Endothelial cell of umbilical vein (primary cell): ENCODE measurements around the gene ALOX5. TPM values are rescaled to one million over a fixed set of nuclear protein-coding genes. Genes with fewer than 3 reads are reported as not detected.

ENCODE experiments used
- BruUV-seq: library from RNA; stranded (reverse); fragments of 400-500 nt; replicated peaks from 2 replicates; lab custom pipeline; 2021; lab: Mats Ljungman, UMichigan
- CTCF ChIA-PET: fragments of 300-600, 350-600 bp; sonication (Branson Sonifier 250); formaldehyde crosslinking; loops from one replicate; lab custom pipeline; 2021; ENCODE audit warnings: antibody characterized with exemption, inconsistent platforms; lab: Charles Lee
- POLR2A ChIA-PET: fragments of 300-600, 350-600 bp; sonication (Branson Sonifier 250); formaldehyde crosslinking; loops from one replicate; lab custom pipeline; 2021; ENCODE audit warnings: antibody characterized with exemption, inconsistent platforms; lab: Charles Lee
- DNase-seq: peaks from one replicate; pipeline ENCODE4 v3.0.0-alpha.2; 2011; ENCODE audit warnings: low read depth, low spot score
- FAIRE-seq: peaks from 2 replicates; lab custom pipeline; 2011; peaks lifted over from hg19 to GRCh38; lab: Jason Lieb, UNC
- H2AFZ ChIP-seq: 2 replicates; pipeline ENCODE4 v1.6.0; 2012; ENCODE audit warnings: low read depth, low read length, control low read depth, inconsistent platforms
- H3K27ac ChIP-seq: 2 replicates; pipeline ENCODE4 v1.5.1; 2011; ENCODE audit warnings: low read depth, mild to moderate bottlenecking, control low read depth, low read length, moderate library complexity; ENCODE audit not compliant: insufficient read depth
- H3K27me3 ChIP-seq, 2 experiments: 2 replicates each; pipeline versions ENCODE4 v1.6.0 to v1.6.1; 2011; ENCODE audit warnings: low read length in 2 of 2, mixed read lengths in 1 of 2; ENCODE audit not compliant: control insufficient read depth in 2 of 2, insufficient read depth in 2 of 2
- H3K36me3 ChIP-seq, 2 experiments: 2 replicates in 1 of 2; 3 replicates in 1 of 2; pipeline ENCODE4 v1.5.1; 2011; ENCODE audit warnings: low read length in 2 of 2, mild to moderate bottlenecking in 1 of 2, moderate library complexity in 1 of 2; ENCODE audit not compliant: control insufficient read depth in 2 of 2, insufficient read depth in 2 of 2; ENCODE audit errors: extremely low read depth in 1 of 2
- H3K4me1 ChIP-seq: 3 replicates; pipeline ENCODE4 v1.5.1; 2011; ENCODE audit warnings: mild to moderate bottlenecking, low read length; ENCODE audit not compliant: control insufficient read depth, insufficient read depth; ENCODE audit errors: extremely low read depth
- H3K4me2 ChIP-seq: 2 replicates; pipeline ENCODE4 v1.6.1; 2011; ENCODE audit warnings: low read length, control low read depth, mixed read lengths; ENCODE audit not compliant: insufficient read depth
- H3K4me3 ChIP-seq, 3 experiments: fragments of 200-600 bp in 1 of 3; sonication (generic), shearing (Covaris generic) in 1 of 3; replicated peaks in 1 of 3; 2 replicates each; pipeline ENCODE4 v1.5.1; 2011 to 2016; ENCODE audit warnings: control low read depth in 3 of 3, low read length in 3 of 3, mild to moderate bottlenecking in 2 of 3, inconsistent platforms in 1 of 3, low read depth in 1 of 3, moderate library complexity in 1 of 3; ENCODE audit not compliant: insufficient read depth in 1 of 3
- H3K79me2 ChIP-seq: 2 replicates; pipeline ENCODE4 v1.6.0; 2012; ENCODE audit warnings: low read length, inconsistent platforms; ENCODE audit not compliant: control insufficient read depth, insufficient read depth
- H3K9ac ChIP-seq: replicated peaks from 2 replicates; pipeline ENCODE3; 2011; ENCODE audit warnings: low read length, control low read depth; ENCODE audit not compliant: insufficient read depth; ENCODE audit errors: extremely low read depth
- H3K9me1 ChIP-seq: replicated peaks from 3 replicates; pipeline ENCODE4 v1.6.0; 2011; ENCODE audit warnings: mild to moderate bottlenecking, low read length; ENCODE audit not compliant: control insufficient read depth, insufficient read depth; ENCODE audit errors: extremely low read depth
- H3K9me3 ChIP-seq: replicated peaks from 2 replicates; pipeline ENCODE4 v1.5.1; 2012; ENCODE audit warnings: low read length, inconsistent platforms; ENCODE audit not compliant: control insufficient read depth, insufficient read depth
- H4K20me1 ChIP-seq: replicated peaks from 2 replicates; pipeline ENCODE3; 2011; ENCODE audit warnings: mild to moderate bottlenecking, low read length; ENCODE audit not compliant: control insufficient read depth, insufficient read depth; ENCODE audit errors: extremely low read depth
- EZH2 ChIP-seq: IDR thresholded peaks from 2 replicates; pipeline ENCODE4 v1.6.1; 2012; ENCODE audit warnings: borderline replicate concordance, low read depth, mild to moderate bottlenecking, moderate library complexity, low read length, inconsistent platforms; ENCODE audit not compliant: severe bottlenecking
- FOS ChIP-seq: IDR thresholded peaks from 2 replicates; pipeline ENCODE4 v1.6.1; 2011; ENCODE audit warnings: mild to moderate bottlenecking, low read length, moderate library complexity, borderline replicate concordance; ENCODE audit not compliant: insufficient read depth
- GATA2 ChIP-seq: IDR thresholded peaks from 2 replicates; pipeline ENCODE4 v1.7.0; 2011; ENCODE audit warnings: low read depth, mild to moderate bottlenecking, moderate library complexity, mixed read lengths, low read length; ENCODE audit not compliant: insufficient read length, insufficient read depth
- JUN ChIP-seq: IDR thresholded peaks from 2 replicates; pipeline ENCODE4 v1.6.1; 2011; ENCODE audit warnings: borderline replicate concordance, low read depth; ENCODE audit not compliant: insufficient read length, insufficient read depth
- MYC ChIP-seq: IDR thresholded peaks from one replicate; pipeline ENCODE4 v1.6.1; 2011; ENCODE audit warnings: mild to moderate bottlenecking, low read depth, low read length
- POLR2A ChIP-seq: IDR thresholded peaks from 2 replicates; pipeline ENCODE4 v1.6.1; 2012; ENCODE audit warnings: low read depth, mild to moderate bottlenecking, control low read depth, low read length
- POLR2AphosphoS5 ChIP-seq: IDR thresholded peaks from 2 replicates; pipeline ENCODE4 v1.6.1; 2012; ENCODE audit warnings: low read depth, mild to moderate bottlenecking, control low read depth, low read length, moderate library complexity; ENCODE audit not compliant: insufficient read depth
- dilution Hi-C: fragments of 300-500 bp; cut with MboI; formaldehyde crosslinking; loops from one replicate; pipeline ENCODE4 v1.15.0; 2019; ENCODE audit warnings: low sequenced_read_pairs; ENCODE audit not compliant: extremely low pct_ligation_motif_present
- intact Hi-C: fragments of 100-400 bp; cut with micrococcal nuclease; formaldehyde crosslinking; loops from one replicate; pipeline ENCODE4 v1.10.0; 2022
- polyA plus RNA-seq, 4 experiments: library from polyadenylated mRNA; depleted of rRNA in 3 of 4; stranded (reverse) in 3 of 4; unstranded in 1 of 4; fragments of >200 nt; gene quantifications; 2 replicates each; pipeline versions ENCODE4 v1.2.1 to v1.2.3, GENCODE V29; 2011 to 2012; ENCODE audit warnings: missing spikeins in 1 of 4
- total RNA-seq: library from RNA; stranded (reverse); gene quantifications from 2 replicates; pipeline ENCODE4 v1.2.3, GENCODE V29; 2021
- TF ChIP-seq, protein P1 (sequence below): IDR thresholded peaks from 2 replicates; pipeline ENCODE4 v1.6.1; 2011; ENCODE audit not compliant: insufficient read depth, insufficient read length
- TF ChIP-seq, protein P2 (sequence below), 2 donors: IDR thresholded peaks; 1 replicate in 1 of 2; 2 replicates in 1 of 2; pipeline ENCODE4 v1.5.1; 2011; ENCODE audit warnings: low read length in 2 of 2, mild to moderate bottlenecking in 2 of 2, moderate library complexity in 2 of 2, control low read depth in 1 of 2, inconsistent platforms in 1 of 2, low read depth in 1 of 2; ENCODE audit not compliant: insufficient read depth in 1 of 2; ENCODE audit errors: extremely low read depth in 1 of 2

ALOX5 gene
- total and polyA plus RNA-seq, 2 donors (not counting 3 experiments of a cell fraction or from before 2014, with no cell fraction given) = 0.04 TPM; not detected in 1

DNA sequence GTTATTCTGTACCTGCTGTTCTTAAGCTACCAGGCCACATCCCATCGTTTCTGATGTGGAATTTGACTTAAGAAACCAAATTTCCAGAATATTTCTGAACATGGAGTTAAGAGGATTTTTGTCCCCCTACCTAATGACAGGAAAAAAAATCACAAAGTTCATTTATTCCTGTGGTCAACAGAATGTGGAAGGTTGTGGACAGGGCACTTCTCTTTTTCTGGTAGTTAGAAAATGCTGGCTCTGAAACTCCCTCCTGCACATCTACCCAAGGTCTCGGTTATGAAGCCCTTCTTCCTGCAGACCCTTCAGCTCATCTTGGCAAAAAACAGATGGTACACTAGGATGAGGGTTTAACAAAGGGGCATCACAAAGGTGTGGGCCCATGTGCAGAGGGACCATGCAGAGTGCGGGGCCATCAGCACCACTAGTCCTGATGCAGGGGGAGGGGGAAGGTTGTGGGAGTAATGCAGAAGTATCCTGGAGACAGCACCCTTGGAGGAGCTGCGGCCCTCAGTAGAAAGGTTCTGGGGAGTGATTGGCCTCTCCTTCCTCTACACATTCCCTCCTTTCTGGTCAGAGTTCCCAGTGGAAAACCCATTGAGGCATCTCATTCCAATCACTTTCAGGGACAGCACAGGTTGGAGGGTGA is 9.8 kb downstream of the ALOX5 start:
- H2AFZ ChIP-seq = no peak overlapping the region
- no peak overlapping the region for H3K27ac ChIP-seq
- no peaks in the 10 kb centered on the region for H4K20me1 ChIP-seq
- H3K4me2 ChIP-seq = no peak overlapping the region
- H3K9me1 ChIP-seq = no peaks in the 10 kb centered on the region
- no peaks in the 10 kb centered on the region for H3K27me3 ChIP-seq
- H3K9ac ChIP-seq = no peak overlapping the region
- intact Hi-C loops (no loop called here), dilution Hi-C loops (no loop called here)
- POLR2A ChIA-PET = no interaction called here
- TF ChIP-seq JUN = no peak
- no peak for TF ChIP-seq FOS
- no peak for TF ChIP-seq EZH2
- no peak for TF ChIP-seq MYC
- TF ChIP-seq, protein P1, sequence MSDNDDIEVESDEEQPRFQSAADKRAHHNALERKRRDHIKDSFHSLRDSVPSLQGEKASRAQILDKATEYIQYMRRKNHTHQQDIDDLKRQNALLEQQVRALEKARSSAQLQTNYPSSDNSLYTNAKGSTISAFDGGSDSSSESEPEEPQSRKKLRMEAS = no peak
- no peak for TF ChIP-seq POLR2AphosphoS5
- TF ChIP-seq, protein P2, sequence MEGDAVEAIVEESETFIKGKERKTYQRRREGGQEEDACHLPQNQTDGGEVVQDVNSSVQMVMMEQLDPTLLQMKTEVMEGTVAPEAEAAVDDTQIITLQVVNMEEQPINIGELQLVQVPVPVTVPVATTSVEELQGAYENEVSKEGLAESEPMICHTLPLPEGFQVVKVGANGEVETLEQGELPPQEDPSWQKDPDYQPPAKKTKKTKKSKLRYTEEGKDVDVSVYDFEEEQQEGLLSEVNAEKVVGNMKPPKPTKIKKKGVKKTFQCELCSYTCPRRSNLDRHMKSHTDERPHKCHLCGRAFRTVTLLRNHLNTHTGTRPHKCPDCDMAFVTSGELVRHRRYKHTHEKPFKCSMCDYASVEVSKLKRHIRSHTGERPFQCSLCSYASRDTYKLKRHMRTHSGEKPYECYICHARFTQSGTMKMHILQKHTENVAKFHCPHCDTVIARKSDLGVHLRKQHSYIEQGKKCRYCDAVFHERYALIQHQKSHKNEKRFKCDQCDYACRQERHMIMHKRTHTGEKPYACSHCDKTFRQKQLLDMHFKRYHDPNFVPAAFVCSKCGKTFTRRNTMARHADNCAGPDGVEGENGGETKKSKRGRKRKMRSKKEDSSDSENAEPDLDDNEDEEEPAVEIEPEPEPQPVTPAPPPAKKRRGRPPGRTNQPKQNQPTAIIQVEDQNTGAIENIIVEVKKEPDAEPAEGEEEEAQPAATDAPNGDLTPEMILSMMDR (IDR thresholded peaks at IDR 0.05; ENCODE audit: extremely low read depth in 1 of 2, insufficient read depth in 1 of 2, low read depth in 1 of 2, low read length in 2 of 2) = no peak
- no peak for TF ChIP-seq GATA2
- no peak for TF ChIP-seq POLR2A
- CTCF ChIA-PET = no interaction called here
- H3K4me1 ChIP-seq = no peaks in the 10 kb centered on the region
- no peaks in the 10 kb centered on the region for H3K9me3 ChIP-seq
- no TSS peak for BruUV-seq
- H3K4me3 ChIP-seq = no peak overlapping the region
- no peaks in the 10 kb centered on the region for H3K79me2 ChIP-seq
- DNase-seq (no peak), FAIRE-seq (no peak)
- no peaks in the 10 kb centered on the region for H3K36me3 ChIP-seq
